Liver (tissue), 10 donors: ENCODE results near the gene PPIC. TPM values are rescaled to one million over a fixed set of nuclear protein-coding genes. Genes with fewer than 3 reads are reported as not detected.
"Not testable (repeated sequence)": the region's sequence is repeated elsewhere in the genome, so short reads cannot be mapped to it uniquely, and the experiment has no call there.

ENCODE experiments used
- DNase-seq: peaks from one replicate; pipeline ENCODE4 v3.0.0-alpha.2; 2017; ENCODE audit warnings: low spot score
- H3K27ac ChIP-seq, 2 donors: one replicate each; pipeline ENCODE4 v1.7.0; 2013; ENCODE audit warnings: inconsistent platforms in 2 of 2, low read length in 2 of 2, control low read depth in 1 of 2, low read depth in 1 of 2, mild to moderate bottlenecking in 1 of 2
- H3K27me3 ChIP-seq, 4 donors: one replicate each; pipeline versions ENCODE4 v1.6.1 to v1.7.0; 2013; ENCODE audit warnings: low read length in 3 of 4, inconsistent platforms in 1 of 4, mild to moderate bottlenecking in 1 of 4, moderate library complexity in 1 of 4; ENCODE audit not compliant: control insufficient read depth in 4 of 4, insufficient read depth in 4 of 4
- H3K36me3 ChIP-seq, 4 donors: one replicate each; pipeline versions ENCODE4 v1.6.1 to v1.7.0; 2013; ENCODE audit warnings: low read length in 3 of 4, mild to moderate bottlenecking in 3 of 4, low read depth in 1 of 4, moderate library complexity in 1 of 4; ENCODE audit not compliant: control insufficient read depth in 4 of 4, insufficient read depth in 3 of 4
- H3K4me1 ChIP-seq, 4 donors: one replicate each; pipeline versions ENCODE4 v1.6.1 to v1.7.0; 2013; ENCODE audit warnings: low read length in 3 of 4, mild to moderate bottlenecking in 3 of 4, moderate library complexity in 1 of 4; ENCODE audit not compliant: control insufficient read depth in 4 of 4, insufficient read depth in 4 of 4
- H3K4me3 ChIP-seq, 3 donors: one replicate each; pipeline versions ENCODE4 v1.6.1 to v1.7.0; 2013; ENCODE audit warnings: low read length in 3 of 3, control low read depth in 1 of 3, low read depth in 1 of 3, mild to moderate bottlenecking in 1 of 3
- H3K9ac ChIP-seq, 2 donors: one replicate each; pipeline ENCODE4 v1.7.0; 2013; ENCODE audit warnings: low read length in 2 of 2, mild to moderate bottlenecking in 2 of 2, moderate library complexity in 2 of 2, control low read depth in 1 of 2, low read depth in 1 of 2
- H3K9me3 ChIP-seq, 4 donors: one replicate each; pipeline versions ENCODE4 v1.6.1 to v1.7.0; 2013; ENCODE audit warnings: low read length in 3 of 4; ENCODE audit not compliant: control insufficient read depth in 4 of 4
- CTCF ChIP-seq: fragments of 150-350 bp; IDR thresholded peaks from 2 replicates; pipeline ENCODE4 v1.5.1; 2017; ENCODE audit warnings: improper control_type of control experiment, low read depth, low read length; ENCODE audit not compliant: missing input control
- EGR1 ChIP-seq, 2 donors: IDR thresholded peaks; 2 replicates each; pipeline ENCODE4 v1.6.1; 2016 to 2018; ENCODE audit warnings: antibody characterized with exemption in 2 of 2, low read depth in 2 of 2
- FOXA1 ChIP-seq: IDR thresholded peaks from 2 replicates; pipeline ENCODE4 v1.6.1; 2016; ENCODE audit warnings: antibody characterized with exemption
- FOXA2 ChIP-seq: IDR thresholded peaks from 2 replicates; pipeline ENCODE4 v1.6.1; 2016; ENCODE audit warnings: antibody characterized with exemption
- GABPA ChIP-seq, 2 donors: IDR thresholded peaks in 1 of 2; conservative IDR thresholded peaks in 1 of 2; 2 replicates each; pipeline ENCODE4 v1.6.1; 2016; ENCODE audit warnings: antibody characterized with exemption in 2 of 2, mild to moderate bottlenecking in 1 of 2, moderate library complexity in 1 of 2
- HNF4A ChIP-seq, 2 donors: conservative IDR thresholded peaks; 2 replicates each; pipeline ENCODE4 v1.6.1; 2016; ENCODE audit warnings: antibody characterized with exemption in 2 of 2, mild to moderate bottlenecking in 2 of 2
- HNF4G ChIP-seq: IDR thresholded peaks from 2 replicates; pipeline ENCODE4 v1.6.1; 2016; ENCODE audit warnings: antibody characterized with exemption
- JUND ChIP-seq, 2 donors: IDR thresholded peaks; 2 replicates each; pipeline ENCODE4 v1.6.1; 2016; ENCODE audit warnings: antibody characterized with exemption in 2 of 2
- MAX ChIP-seq: IDR thresholded peaks from 2 replicates; pipeline ENCODE4 v1.6.1; 2016; ENCODE audit warnings: antibody characterized with exemption
- NR2F2 ChIP-seq: IDR thresholded peaks from 2 replicates; pipeline ENCODE4 v1.6.1; 2016; ENCODE audit warnings: antibody characterized with exemption
- RAD21 ChIP-seq, 2 donors: IDR thresholded peaks; 2 replicates each; pipeline ENCODE4 v1.6.1; 2016; ENCODE audit warnings: antibody characterized with exemption in 2 of 2, mild to moderate bottlenecking in 2 of 2
- REST ChIP-seq: IDR thresholded peaks from 2 replicates; pipeline ENCODE4 v1.6.1; 2016; ENCODE audit warnings: antibody characterized with exemption, mild to moderate bottlenecking
- RXRA ChIP-seq, 2 donors: IDR thresholded peaks; 2 replicates each; pipeline ENCODE4 v1.6.1; 2017 to 2018; ENCODE audit warnings: antibody characterized with exemption in 2 of 2, mild to moderate bottlenecking in 1 of 2
- SP1 ChIP-seq: IDR thresholded peaks from 2 replicates; pipeline ENCODE4 v1.6.1; 2018; ENCODE audit warnings: antibody characterized with exemption, mild to moderate bottlenecking
- TAF1 ChIP-seq: conservative IDR thresholded peaks from 2 replicates; pipeline ENCODE4 v1.6.1; 2016; ENCODE audit warnings: antibody characterized with exemption, mild to moderate bottlenecking
- WGBS: extraction: QIAGEN DNeasy Blood & Tissue Kit; methylation state at CpG from one replicate; pipeline ENCODE4 v1.1.7; 2013; 5-methylcytosine and 5-hydroxymethylcytosine counted together
- polyA plus RNA-seq, 2 donors: library from polyadenylated mRNA; stranded (reverse) in 1 of 2; unstranded in 1 of 2; fragments of 200-250 nt in 1 of 2; fragments of >200 nt in 1 of 2; fragmentation: Nextera tagmentation in 1 of 2; extraction: Ambion mirVana in 1 of 2; gene quantifications; one replicate each; pipeline versions ENCODE4 v1.2.1 to v1.2.3, GENCODE V29; 2013 to 2015
- small RNA-seq: library from RNA; depleted of rRNA; stranded (forward); fragments of <200 nt; gene quantifications from one replicate; pipeline ENCODE3, GENCODE V24; 2014
- total RNA-seq, 2 donors: library from RNA; depleted of rRNA; stranded (reverse); fragments of >200 nt; gene quantifications; one replicate each; pipeline ENCODE4 v1.2.3, GENCODE V29; 2014
- donor health status: healthy.
- donor health status: healthy.
- donor health status: healthy.
- donor health status: healthy.
- donor health status: healthy.

PPIC gene
- total and polyA plus RNA-seq, 4 donors: 13.3 to 26.3 (median 17.3) TPM

GRCh38 chr5:122977319-122977718, 59.2 kb downstream of the PPIC start:
- Histone ChIP-seq H3K9me3 (no peaks in the 10 kb centered on the region), H3K4me3 (no peak overlapping the region), H3K4me1 (peaks cover 9 to 53% (median 27%) of the 10 kb centered on the region in 4 donors), H3K9ac (peak overlapping the region in 1 of 2 donors; percentile 26), H3K27me3 (no peaks in the 10 kb centered on the region), H3K27ac (peak overlapping the region in 1 of 2 donors; percentile 65), H3K36me3 (no peaks in the 10 kb centered on the region)
- WGBS: 37% methylated on average over 2 of the region's 2 CpGs
- TF ChIP-seq EGR1 (IDR thresholded peaks at IDR 0.05; ENCODE audit: low read depth in 2 of 2): no peak
- no peak for TF ChIP-seq JUND (IDR thresholded peaks at IDR 0.05)
- TF ChIP-seq NR2F2: no peak
- TF ChIP-seq RXRA (IDR thresholded peaks at IDR 0.05): no peak
- TF ChIP-seq FOXA1: no peak
- no peak for TF ChIP-seq SP1
- no peak for TF ChIP-seq RAD21 (IDR thresholded peaks at IDR 0.05)
- TF ChIP-seq MAX: no peak
- no peak for TF ChIP-seq HNF4A (conservative IDR thresholded peaks at IDR 0.05)
- TF ChIP-seq CTCF: no peak
- TF ChIP-seq REST: no peak
- no peak for TF ChIP-seq FOXA2
- TF ChIP-seq HNF4G: no peak
- TF ChIP-seq TAF1: no peak
- TF ChIP-seq GABPA (IDR thresholded peaks at IDR 0.05 in 1 of 2, conservative IDR thresholded peaks at IDR 0.05 in 1 of 2): no peak
- no peak for DNase-seq

- WGBS: 98% methylated on average over 3 of the region's 3 CpGs
- not testable (repeated sequence) for H3K27ac ChIP-seq, H3K27me3 ChIP-seq, H3K9me3 ChIP-seq, DNase-seq, H3K36me3 ChIP-seq, H3K4me3 ChIP-seq, H3K9ac ChIP-seq
- peaks cover 5 to 36% (median 18%) of the 10 kb centered on the region in 4 donors for H3K4me1 ChIP-seq
Observed at GRCh38 chr5:122974251-122974650, 62.3 kb downstream of the PPIC start.

- 30% methylated on average over 1 of the region's 1 CpG for WGBS
- peaks cover 4 to 31% (median 15%) of the 10 kb centered on the region in 4 donors for H3K4me1 ChIP-seq
- H3K9ac ChIP-seq, H3K4me3 ChIP-seq, H3K36me3 ChIP-seq, H3K27me3 ChIP-seq, H3K9me3 ChIP-seq, DNase-seq, H3K27ac ChIP-seq: not testable (repeated sequence)
Observed at GRCh38 chr5:122973759-122974158, 62.8 kb downstream of the PPIC start.

Small RNAs within 50 kb of the gene (small RNA-seq; reads per million reads assigned to genes)
- gene RN7SL689P (not detected), gene RN7SL711P (not detected)

Other genes starting within 250 kb of the PPIC start
- 10 to 100 TPM in 1 of 2 donors, 1 to 10 TPM in 1; 8.8 to 10.1 TPM for gene SNX24, start 191.1 kb downstream of the PPIC start, total RNA-seq
- 1 to 10 TPM; 6.3 to 9.3 TPM for gene SNX24, start 191.1 kb downstream of the PPIC start, polyA plus RNA-seq
- gene PRDM6, start 52.5 kb upstream of the PPIC start, total RNA-seq: under 1 TPM; 0.17 to 0.28 TPM
- gene PRDM6, start 52.5 kb upstream of the PPIC start, polyA plus RNA-seq: under 1 TPM; 0.09 to 0.33 TPM